Measurements from ENCODE around the gene GFM2. TPM values are rescaled to one million over a fixed set of nuclear protein-coding genes. Genes with fewer than 3 reads are reported as not detected.

The GFM2 gene
- 38.8 and 47.3 TPM in 2 replicates for total RNA-seq

GRCh38 chr5:74766849-74767578 is at the start of gene GFM2, which contains the start of gene NSA2:
TSS of gene GFM2 (minus strand) at chr5:74767117. CDS start at chr5:74763742, 3,375 bp downstream.
TSS of gene NSA2 (plus strand) at chr5:74767249. CDS start at chr5:74767361, 112 bp downstream.

GRCh38 chr5:74684900-74685851 is 81.7 kb downstream of the GFM2 start, which contains the start of gene HEXB:
TSS of gene HEXB (plus strand) at chr5:74685233. CDS start at chr5:74685261, 28 bp downstream.

Other genes starting within 250 kb of the GFM2 start
- 8.7 and 129 TPM in 2 replicates for gene ENC1, start 126.4 kb downstream of the GFM2 start, total RNA-seq
- 208 and 234 TPM in 2 replicates for gene HEXB, start 81.9 kb downstream of the GFM2 start, total RNA-seq
- 98.0 and 118 TPM in 2 replicates for gene NSA2, start 132 bp upstream of the GFM2 start, total RNA-seq
- gene FAM169A, start 99.3 kb upstream of the GFM2 start, total RNA-seq, result 9.4 and 16.4 TPM in 2 replicates

Data from tracheal epithelial cell (primary cell).